Endothelial cell of umbilical vein (primary cell): ENCODE data around the gene COL23A1. TPM values are rescaled to one million over a fixed set of nuclear protein-coding genes. Genes with fewer than 3 reads are reported as not detected.

Experiments used
- BruUV-seq: library from RNA; stranded (reverse); fragments of 400-500 nt; replicated peaks from 2 replicates; lab custom pipeline; 2021; lab: Mats Ljungman, UMichigan
- CTCF ChIA-PET: fragments of 300-600, 350-600 bp; sonication (Branson Sonifier 250); formaldehyde crosslinking; loops from one replicate; lab custom pipeline; 2021; ENCODE audit warnings: antibody characterized with exemption, inconsistent platforms; lab: Charles Lee
- POLR2A ChIA-PET: fragments of 300-600, 350-600 bp; sonication (Branson Sonifier 250); formaldehyde crosslinking; loops from one replicate; lab custom pipeline; 2021; ENCODE audit warnings: antibody characterized with exemption, inconsistent platforms; lab: Charles Lee
- DNase-seq: peaks from one replicate; pipeline ENCODE4 v3.0.0-alpha.2; 2011; ENCODE audit warnings: low read depth, low spot score
- FAIRE-seq: peaks from 2 replicates; lab custom pipeline; 2011; peaks lifted over from hg19 to GRCh38; lab: Jason Lieb, UNC
- H2AFZ ChIP-seq: 2 replicates; pipeline ENCODE4 v1.6.0; 2012; ENCODE audit warnings: low read depth, low read length, control low read depth, inconsistent platforms
- H3K27ac ChIP-seq: 2 replicates; pipeline ENCODE4 v1.5.1; 2011; ENCODE audit warnings: low read depth, mild to moderate bottlenecking, control low read depth, low read length, moderate library complexity; ENCODE audit not compliant: insufficient read depth
- H3K27me3 ChIP-seq, 2 experiments: 2 replicates each; pipeline versions ENCODE4 v1.6.0 to v1.6.1; 2011; ENCODE audit warnings: low read length in 2 of 2, mixed read lengths in 1 of 2; ENCODE audit not compliant: control insufficient read depth in 2 of 2, insufficient read depth in 2 of 2
- H3K36me3 ChIP-seq, 2 experiments: 2 replicates in 1 of 2; 3 replicates in 1 of 2; pipeline ENCODE4 v1.5.1; 2011; ENCODE audit warnings: low read length in 2 of 2, mild to moderate bottlenecking in 1 of 2, moderate library complexity in 1 of 2; ENCODE audit not compliant: control insufficient read depth in 2 of 2, insufficient read depth in 2 of 2; ENCODE audit errors: extremely low read depth in 1 of 2
- H3K4me1 ChIP-seq: 3 replicates; pipeline ENCODE4 v1.5.1; 2011; ENCODE audit warnings: mild to moderate bottlenecking, low read length; ENCODE audit not compliant: control insufficient read depth, insufficient read depth; ENCODE audit errors: extremely low read depth
- H3K4me2 ChIP-seq: 2 replicates; pipeline ENCODE4 v1.6.1; 2011; ENCODE audit warnings: low read length, control low read depth, mixed read lengths; ENCODE audit not compliant: insufficient read depth
- H3K4me3 ChIP-seq, 3 experiments: fragments of 200-600 bp in 1 of 3; sonication (generic), shearing (Covaris generic) in 1 of 3; replicated peaks in 1 of 3; 2 replicates each; pipeline ENCODE4 v1.5.1; 2011 to 2016; ENCODE audit warnings: control low read depth in 3 of 3, low read length in 3 of 3, mild to moderate bottlenecking in 2 of 3, inconsistent platforms in 1 of 3, low read depth in 1 of 3, moderate library complexity in 1 of 3; ENCODE audit not compliant: insufficient read depth in 1 of 3
- H3K79me2 ChIP-seq: 2 replicates; pipeline ENCODE4 v1.6.0; 2012; ENCODE audit warnings: low read length, inconsistent platforms; ENCODE audit not compliant: control insufficient read depth, insufficient read depth
- H3K9ac ChIP-seq: replicated peaks from 2 replicates; pipeline ENCODE3; 2011; ENCODE audit warnings: low read length, control low read depth; ENCODE audit not compliant: insufficient read depth; ENCODE audit errors: extremely low read depth
- H3K9me1 ChIP-seq: replicated peaks from 3 replicates; pipeline ENCODE4 v1.6.0; 2011; ENCODE audit warnings: mild to moderate bottlenecking, low read length; ENCODE audit not compliant: control insufficient read depth, insufficient read depth; ENCODE audit errors: extremely low read depth
- H3K9me3 ChIP-seq: replicated peaks from 2 replicates; pipeline ENCODE4 v1.5.1; 2012; ENCODE audit warnings: low read length, inconsistent platforms; ENCODE audit not compliant: control insufficient read depth, insufficient read depth
- H4K20me1 ChIP-seq: replicated peaks from 2 replicates; pipeline ENCODE3; 2011; ENCODE audit warnings: mild to moderate bottlenecking, low read length; ENCODE audit not compliant: control insufficient read depth, insufficient read depth; ENCODE audit errors: extremely low read depth
- EZH2 ChIP-seq: IDR thresholded peaks from 2 replicates; pipeline ENCODE4 v1.6.1; 2012; ENCODE audit warnings: borderline replicate concordance, low read depth, mild to moderate bottlenecking, moderate library complexity, low read length, inconsistent platforms; ENCODE audit not compliant: severe bottlenecking
- FOS ChIP-seq: IDR thresholded peaks from 2 replicates; pipeline ENCODE4 v1.6.1; 2011; ENCODE audit warnings: mild to moderate bottlenecking, low read length, moderate library complexity, borderline replicate concordance; ENCODE audit not compliant: insufficient read depth
- GATA2 ChIP-seq: IDR thresholded peaks from 2 replicates; pipeline ENCODE4 v1.7.0; 2011; ENCODE audit warnings: low read depth, mild to moderate bottlenecking, moderate library complexity, mixed read lengths, low read length; ENCODE audit not compliant: insufficient read length, insufficient read depth
- JUN ChIP-seq: IDR thresholded peaks from 2 replicates; pipeline ENCODE4 v1.6.1; 2011; ENCODE audit warnings: borderline replicate concordance, low read depth; ENCODE audit not compliant: insufficient read length, insufficient read depth
- MAX ChIP-seq: IDR thresholded peaks from 2 replicates; pipeline ENCODE4 v1.6.1; 2011; ENCODE audit not compliant: insufficient read depth, insufficient read length
- MYC ChIP-seq: IDR thresholded peaks from one replicate; pipeline ENCODE4 v1.6.1; 2011; ENCODE audit warnings: mild to moderate bottlenecking, low read depth, low read length
- POLR2A ChIP-seq: IDR thresholded peaks from 2 replicates; pipeline ENCODE4 v1.6.1; 2012; ENCODE audit warnings: low read depth, mild to moderate bottlenecking, control low read depth, low read length
- dilution Hi-C: fragments of 300-500 bp; cut with MboI; formaldehyde crosslinking; loops from one replicate; pipeline ENCODE4 v1.15.0; 2019; ENCODE audit warnings: low sequenced_read_pairs; ENCODE audit not compliant: extremely low pct_ligation_motif_present
- intact Hi-C: fragments of 100-400 bp; cut with micrococcal nuclease; formaldehyde crosslinking; loops from one replicate; pipeline ENCODE4 v1.10.0; 2022
- polyA plus RNA-seq, 4 experiments: library from polyadenylated mRNA; depleted of rRNA in 3 of 4; stranded (reverse) in 3 of 4; unstranded in 1 of 4; fragments of >200 nt; gene quantifications; 2 replicates each; pipeline versions ENCODE4 v1.2.1 to v1.2.3, GENCODE V29; 2011 to 2012; ENCODE audit warnings: missing spikeins in 1 of 4
- total RNA-seq: library from RNA; stranded (reverse); gene quantifications from 2 replicates; pipeline ENCODE4 v1.2.3, GENCODE V29; 2021

The COL23A1 gene
- total and polyA plus RNA-seq, 2 donors (not counting 3 experiments of a cell fraction or from before 2014, with no cell fraction given): not detected

DNA sequence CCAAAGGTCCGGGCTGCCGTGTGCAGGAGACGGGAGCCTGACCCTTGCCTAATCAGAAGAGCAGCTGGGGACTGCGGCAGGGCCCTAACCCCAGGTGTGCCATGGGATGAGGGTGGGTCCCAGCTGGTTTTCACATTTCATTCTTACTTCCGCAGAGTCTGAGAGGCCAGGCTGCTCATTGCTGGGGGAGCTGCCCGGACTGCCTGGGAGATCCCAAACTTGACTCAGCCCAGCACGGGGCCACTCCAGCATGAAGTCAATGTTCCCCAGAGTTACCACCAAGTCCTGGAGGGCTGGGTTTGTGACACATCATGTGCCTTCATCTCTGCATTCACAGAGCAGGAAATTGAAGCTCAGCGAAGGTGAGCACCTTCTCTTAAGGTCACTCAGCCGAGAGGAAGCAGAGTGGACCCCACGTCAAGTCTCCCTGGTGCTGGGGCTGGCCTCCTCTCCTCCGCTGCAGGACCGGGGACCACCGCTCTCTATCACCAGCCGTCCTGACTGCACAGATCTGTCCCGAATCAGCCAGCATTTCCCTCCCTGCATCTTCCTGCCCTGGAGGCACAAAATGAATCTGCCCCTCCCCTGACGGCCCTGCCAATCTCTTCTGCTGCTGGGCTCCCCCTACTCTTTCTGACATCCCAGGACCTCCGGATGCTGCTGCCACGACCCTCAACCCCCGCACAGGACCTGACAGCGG is 303.0 kb downstream of the COL23A1 start:
- Histone ChIP-seq H3K4me1 (no peaks in the 10 kb centered on the region), H3K9me1 (no peaks in the 10 kb centered on the region), H3K79me2 (no peaks in the 10 kb centered on the region), H3K9me3 (peaks cover 3% of the 10 kb centered on the region), H3K4me2 (no peak overlapping the region), H3K27ac (no peak overlapping the region), H2AFZ (no peak overlapping the region), H3K4me3 (no peak overlapping the region), H3K9ac (no peak overlapping the region), H4K20me1 (no peaks in the 10 kb centered on the region), H3K36me3 (no peaks in the 10 kb centered on the region), H3K27me3 (peaks cover 0 to 2% of the 10 kb centered on the region in 2 experiments)
- ChIA-PET CTCF (no interaction called here), POLR2A (no interaction called here)
- DNase-seq (no peak), FAIRE-seq (no peak)
- intact Hi-C loops (no loop called here), dilution Hi-C loops (no loop called here)
- no peak for TF ChIP-seq GATA2
- no peak for TF ChIP-seq EZH2
- TF ChIP-seq MAX: no peak
- no peak for TF ChIP-seq POLR2A
- no peak for TF ChIP-seq MYC
- no peak for TF ChIP-seq JUN
- no peak for TF ChIP-seq FOS
- BruUV-seq: no TSS peak
